GM21447 (cell line): ENCODE measurements around the gene TTC28.
"Not testable (repeated sequence)": the region's sequence is repeated elsewhere in the genome, so short reads cannot be mapped to it uniquely, and the experiment has no call there.

Experiments
- ATAC-seq: cut with Tn5 transposase; IDR thresholded peaks from one replicate; pipeline ENCODE4 v1.9.1; 2021; ENCODE audit not compliant: unreplicated experiment

Gene TTC28

DNA sequence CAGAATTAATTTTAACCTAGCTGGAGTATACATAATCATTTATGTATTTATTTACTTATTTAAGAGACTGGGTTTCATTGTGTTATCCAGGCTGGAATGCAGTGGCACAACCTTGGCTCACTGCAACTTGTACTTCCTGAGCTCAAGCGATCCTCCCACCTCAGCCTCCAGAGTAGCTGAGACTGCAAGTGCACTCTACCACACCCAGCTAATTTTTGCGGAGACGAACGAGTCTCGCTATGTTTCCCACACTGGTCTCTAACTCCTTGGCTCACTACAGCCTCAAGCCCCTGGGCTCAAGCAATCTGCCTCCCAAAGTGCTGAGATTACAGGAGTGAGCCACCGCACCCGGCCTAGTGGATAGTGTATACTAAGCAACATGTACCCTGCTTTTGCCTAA, 1.5 kb downstream of the TTC28 start:
- ATAC-seq = not testable (repeated sequence)

GRCh38 chr22:28674121-28674563, 5.5 kb downstream of the TTC28 start:
- ATAC-seq = no peak

GRCh38 chr22:28670756-28671155, 8.9 kb downstream of the TTC28 start:
- no peak for ATAC-seq

GRCh38 chr22:28670161-28670560, 9.5 kb downstream of the TTC28 start:
- no peak for ATAC-seq

DNA sequence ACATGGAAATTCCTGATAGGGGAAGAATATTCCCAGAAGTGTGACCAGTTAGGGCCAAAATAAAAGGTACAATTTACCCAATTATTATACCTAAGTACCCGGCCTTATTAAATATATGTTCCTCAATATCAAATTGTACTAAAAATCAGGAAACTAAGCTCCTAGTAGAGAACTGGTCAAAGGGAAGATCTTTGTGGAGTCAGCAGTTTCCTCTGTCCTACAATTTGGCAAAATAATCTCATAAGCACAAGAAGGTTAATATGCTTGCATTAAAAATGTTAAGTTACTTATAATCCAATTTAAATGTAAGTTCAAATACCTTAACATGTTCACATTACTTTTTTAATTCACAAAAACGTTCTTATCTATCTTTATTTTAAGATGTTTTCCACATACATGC, 10.3 kb downstream of the TTC28 start:
- no peak for ATAC-seq

- not testable (repeated sequence) for ATAC-seq
These were observed 16.1 kb downstream of the TTC28 start for GRCh38 chr22:28663569-28663942.

GRCh38 chr22:28658448-28658847, 21.2 kb downstream of the TTC28 start:
- no peak for ATAC-seq

GRCh38 chr22:28656181-28656580, 23.5 kb downstream of the TTC28 start:
- ATAC-seq = no peak

DNA sequence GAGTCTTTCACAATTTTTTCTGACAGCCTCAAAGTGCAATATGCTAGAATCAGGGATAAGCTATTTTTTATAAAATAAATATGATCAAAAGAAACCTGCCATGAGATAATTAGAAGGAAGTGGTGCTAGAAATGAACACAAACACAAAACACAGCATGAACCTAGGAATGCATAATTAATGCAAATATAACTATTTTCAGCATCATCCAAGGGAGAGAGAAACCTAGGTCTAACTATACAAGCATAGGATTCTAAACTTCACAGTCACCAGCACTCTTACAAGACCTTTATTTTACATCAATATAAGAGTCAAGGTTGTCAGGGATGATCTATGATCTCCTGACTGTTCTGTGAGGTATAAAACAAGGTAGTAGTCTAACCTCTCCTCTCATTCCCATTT, 29.2 kb downstream of the TTC28 start:
- no peak for ATAC-seq

DNA sequence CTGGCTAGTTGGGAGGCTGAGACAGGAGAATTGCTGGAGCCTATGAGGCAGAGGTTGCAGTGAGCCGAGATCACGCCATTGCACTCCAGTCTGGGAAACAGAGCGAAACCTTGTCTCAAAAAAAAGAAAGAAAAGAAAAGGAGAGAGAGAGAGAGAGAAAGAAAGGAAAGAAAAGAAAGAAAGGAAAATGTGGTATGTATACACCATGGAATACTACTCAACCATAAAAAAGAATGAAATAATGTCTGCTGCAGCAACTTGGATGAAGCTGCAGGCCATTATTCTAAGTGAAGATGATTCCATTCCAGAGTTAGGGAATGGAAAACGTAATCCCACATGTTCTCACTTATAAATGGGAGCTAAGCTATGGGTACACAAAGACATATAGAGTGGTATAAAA, 30.8 kb downstream of the TTC28 start:
- ATAC-seq = no peak

- ATAC-seq = no peak
These were observed 32.4 kb downstream of the TTC28 start for GRCh38 chr22:28647216-28647615.

DNA sequence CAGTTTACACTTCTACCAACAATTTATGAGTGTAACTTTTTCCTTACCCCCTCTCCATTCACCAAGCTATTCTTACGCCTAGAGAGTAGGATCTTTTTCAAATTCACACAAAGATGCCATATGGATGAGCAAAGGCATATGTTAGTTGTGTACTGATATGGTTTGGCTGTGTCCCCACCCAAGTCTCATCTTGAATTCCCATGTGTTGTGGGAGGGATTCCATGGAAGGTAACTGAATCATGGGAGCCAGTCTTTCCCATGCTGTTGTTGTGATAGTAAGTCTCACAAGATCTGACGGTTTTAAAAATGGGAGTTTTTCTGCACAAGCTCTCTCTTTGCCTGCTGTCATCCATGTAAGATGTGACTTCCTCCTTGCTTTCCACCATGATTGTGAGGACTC, 40.3 kb downstream of the TTC28 start:
- ATAC-seq = no peak

DNA sequence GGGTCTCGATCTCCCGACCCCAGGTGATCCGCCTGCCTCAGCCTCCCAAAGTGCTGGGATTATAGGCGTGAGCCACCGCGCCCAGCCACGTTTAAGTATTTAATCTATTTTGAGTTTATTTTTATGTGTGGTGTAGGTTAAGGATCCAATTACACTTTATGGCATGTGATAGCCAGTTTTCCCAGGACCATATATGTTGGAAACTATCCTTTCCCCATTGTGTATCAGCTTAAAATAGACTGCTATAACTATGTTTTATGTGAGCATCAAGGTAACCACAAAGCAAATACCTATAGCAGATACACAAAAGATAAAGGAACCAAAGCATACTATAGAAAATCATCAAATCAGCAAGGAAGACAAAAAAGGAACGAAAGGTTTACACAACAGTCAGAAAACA, 42.4 kb downstream of the TTC28 start:
- ATAC-seq = no peak

DNA sequence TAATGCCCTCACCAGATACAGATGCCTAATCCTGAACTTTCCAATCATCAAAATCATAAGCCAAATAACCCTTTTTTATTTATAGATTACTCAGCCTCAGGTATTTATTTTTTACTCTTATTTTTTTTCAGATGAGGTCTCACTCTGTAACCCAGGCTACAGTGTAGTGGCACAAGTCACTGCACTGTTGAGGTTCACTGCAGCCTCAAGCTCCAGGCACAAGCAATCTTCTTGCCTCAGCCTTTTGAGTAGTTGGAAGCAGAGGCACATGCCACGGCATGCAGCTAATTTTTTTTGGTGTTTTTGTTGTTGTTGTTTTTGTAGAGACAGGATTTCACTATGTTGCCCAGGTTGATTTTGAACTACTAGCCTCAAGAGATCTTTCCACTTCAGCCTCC, 49.5 kb downstream of the TTC28 start:
- ATAC-seq = no peak

DNA sequence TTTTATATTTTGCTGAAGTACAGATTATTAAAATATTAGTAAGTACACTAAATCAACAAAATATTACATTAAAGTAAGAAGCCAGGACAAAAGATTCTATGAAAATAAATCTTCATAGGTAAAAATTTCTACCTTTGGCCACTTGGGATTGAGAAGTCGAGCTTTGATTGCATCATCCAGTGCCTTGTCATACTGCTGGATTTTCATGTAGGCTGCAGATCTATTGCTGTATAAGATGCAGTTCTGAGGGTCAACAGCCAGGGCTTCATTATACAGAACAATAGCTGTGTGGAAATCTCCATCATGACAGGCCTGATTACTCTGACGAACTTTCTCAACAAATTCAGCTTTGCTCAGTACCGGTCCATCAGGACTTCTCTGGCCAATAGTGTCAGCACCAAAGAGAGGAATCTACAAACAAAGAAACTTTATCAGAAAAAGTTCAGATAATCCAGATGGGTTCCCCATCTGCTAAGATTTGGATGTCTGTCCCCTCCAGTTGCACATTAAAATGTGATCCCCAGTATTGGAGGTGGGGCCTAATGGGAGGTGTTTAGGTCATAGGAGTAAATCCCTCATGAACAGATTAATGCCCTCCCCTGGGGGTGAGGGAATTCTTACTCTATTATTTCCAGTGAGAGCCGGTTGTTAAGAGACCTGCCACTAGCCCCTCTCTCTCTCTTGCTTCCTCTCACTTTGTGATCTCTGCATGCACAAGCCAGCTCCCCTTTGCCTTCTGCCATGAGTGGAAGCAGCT, 50.0 kb downstream of the TTC28 start:
- ATAC-seq = no peak

GRCh38 chr22:28628766-28629165, 50.9 kb downstream of the TTC28 start:
- no peak for ATAC-seq

- no peak for ATAC-seq
These were observed 51.8 kb downstream of the TTC28 start for GRCh38 chr22:28627791-28628190.

DNA sequence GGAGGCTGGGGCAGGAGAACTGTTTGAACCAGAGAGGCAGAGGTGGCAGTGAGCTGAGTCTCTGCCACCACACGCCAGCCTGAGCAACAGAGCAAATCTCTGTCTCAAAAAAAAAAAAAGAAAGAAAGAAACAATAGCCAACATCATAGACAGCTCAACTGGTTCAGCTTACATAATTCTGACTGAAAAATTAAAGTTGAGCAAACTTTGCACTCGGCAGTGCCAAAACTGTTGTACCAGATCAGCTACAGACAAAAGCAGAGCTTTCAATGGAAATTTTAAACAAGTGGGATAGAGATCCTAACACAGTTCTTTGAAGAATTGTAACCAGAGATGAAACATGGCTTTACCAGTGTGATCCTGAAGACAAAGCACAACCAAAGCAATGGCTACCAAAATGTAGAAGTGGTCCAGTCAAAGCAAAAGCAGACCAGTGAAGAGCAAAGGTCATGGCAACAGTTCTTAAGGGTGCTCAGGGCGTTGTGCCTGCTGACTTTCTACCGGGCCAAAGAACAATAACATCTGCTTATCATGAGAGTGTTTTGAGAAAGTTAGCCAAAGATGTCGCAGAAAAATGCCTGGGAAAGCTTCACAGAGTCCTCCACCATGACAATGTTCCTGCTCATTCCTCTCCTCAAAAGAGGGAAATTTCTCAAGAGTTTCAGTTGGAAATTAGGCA, 59.3 kb downstream of the TTC28 start:
- no peak for ATAC-seq

GRCh38 chr22:28619236-28619635, 60.4 kb downstream of the TTC28 start:
- ATAC-seq = no peak

DNA sequence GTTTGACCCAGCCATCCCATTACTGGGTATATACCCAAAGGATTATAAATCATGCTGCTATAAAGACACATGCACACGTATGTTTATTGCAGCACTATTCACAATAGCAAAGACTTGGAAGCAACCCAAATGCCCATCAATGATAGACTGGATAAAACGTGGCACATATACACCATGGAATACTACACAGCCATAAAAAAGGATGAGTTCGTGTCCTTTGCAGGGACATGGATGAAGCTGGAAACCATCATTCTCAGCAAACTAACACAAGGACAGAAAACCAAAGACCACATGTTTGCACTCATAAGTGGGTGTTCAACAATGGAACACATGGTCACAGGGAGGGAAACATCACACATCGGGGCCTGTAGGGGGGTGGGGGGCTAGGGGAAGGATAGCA, 64.2 kb downstream of the TTC28 start:
- ATAC-seq = not testable (repeated sequence)

DNA sequence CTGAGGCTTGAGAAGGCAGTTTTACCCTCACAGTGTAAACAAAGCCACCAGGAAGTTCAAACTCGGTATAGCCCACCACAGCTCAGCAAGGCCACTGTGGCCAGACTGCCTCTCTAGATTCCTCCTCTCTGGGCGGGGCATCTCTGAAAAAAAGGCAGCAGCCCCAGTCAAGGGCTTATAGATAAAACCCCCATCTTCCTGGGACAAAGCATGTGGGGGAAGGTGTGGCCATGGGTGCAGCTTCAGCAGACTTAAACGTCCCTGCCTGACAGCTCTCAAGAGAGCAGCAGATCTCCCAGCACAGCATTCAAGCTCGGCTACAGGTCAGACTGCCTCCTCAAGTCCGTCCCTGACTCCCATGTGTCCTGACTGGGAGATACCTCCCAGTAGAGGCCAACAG, 69.7 kb downstream of the TTC28 start:
- ATAC-seq = no peak

GRCh38 chr22:28608546-28608945, 71.1 kb downstream of the TTC28 start:
- no peak for ATAC-seq

GRCh38 chr22:28607795-28608194, 71.8 kb downstream of the TTC28 start:
- no peak for ATAC-seq
